GM18511 (cell line): ENCODE measurements around the gene IL1R2.

Experiments
- ATAC-seq: cut with Tn5 transposase; IDR thresholded peaks from one replicate; pipeline ENCODE4 v1.9.1; 2021; ENCODE audit warnings: mild to moderate bottlenecking, moderate library complexity; ENCODE audit not compliant: unreplicated experiment

Gene IL1R2

GRCh38 chr2:102075479-102075878 lies 83.7 kb downstream of the IL1R2 start:
- ATAC-seq, result no peak

- ATAC-seq, result no peak
These were observed 84.8 kb downstream of the IL1R2 start for GRCh38 chr2:102076512-102076911.
